AG10803 (cell line): ENCODE measurements around the gene PSORS1C1.
"Not testable (repeated sequence)": the region's sequence is repeated elsewhere in the genome, so short reads cannot be mapped to it uniquely, and the experiment has no call there.

Experiments
- DNase-seq: peaks from one replicate; pipeline ENCODE4 v3.0.0; 2010; ENCODE audit warnings: low read depth
- H3K4me3 ChIP-seq: 2 replicates; pipeline ENCODE4 v1.5.1; 2011; ENCODE audit warnings: mild to moderate bottlenecking, low read length, control low read depth
- TF ChIP-seq, protein P1 (sequence below): conservative IDR thresholded peaks from 2 replicates; pipeline ENCODE4 v1.5.1; 2011; ENCODE audit warnings: mild to moderate bottlenecking, low read length, control low read depth, inconsistent platforms

PSORS1C1 gene, protein sequence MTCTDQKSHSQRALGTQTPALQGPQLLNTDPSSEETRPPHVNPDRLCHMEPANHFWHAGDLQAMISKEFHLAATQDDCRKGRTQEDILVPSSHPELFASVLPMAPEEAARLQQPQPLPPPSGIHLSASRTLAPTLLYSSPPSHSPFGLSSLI

DNA sequence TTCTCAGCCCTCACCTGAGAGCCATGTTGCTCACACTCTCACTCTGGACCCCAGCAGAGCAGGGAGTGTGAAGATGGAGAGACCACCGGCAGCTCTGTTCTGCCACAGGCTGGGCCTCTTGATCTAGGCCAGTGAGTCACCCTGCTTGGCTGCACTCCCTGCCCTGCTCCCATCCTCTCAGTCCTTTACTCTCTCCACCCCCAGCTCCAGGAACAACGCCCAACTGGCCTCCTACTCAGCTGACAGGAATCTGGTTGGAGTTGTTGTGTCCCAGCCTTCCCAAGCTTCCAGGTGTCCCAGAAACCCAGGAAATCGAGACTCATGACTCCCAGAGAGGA, at the start of gene PSORS1C1:
Gene PSORS1C1 (plus strand): TSS at position 260 of the 338 bp plus-strand sequence. CDS start 14,833 bp downstream, outside the sequence.
- H3K4me3 ChIP-seq, result peak within 1 kb of the TSS; percentile 61
- TF ChIP-seq, protein P1, sequence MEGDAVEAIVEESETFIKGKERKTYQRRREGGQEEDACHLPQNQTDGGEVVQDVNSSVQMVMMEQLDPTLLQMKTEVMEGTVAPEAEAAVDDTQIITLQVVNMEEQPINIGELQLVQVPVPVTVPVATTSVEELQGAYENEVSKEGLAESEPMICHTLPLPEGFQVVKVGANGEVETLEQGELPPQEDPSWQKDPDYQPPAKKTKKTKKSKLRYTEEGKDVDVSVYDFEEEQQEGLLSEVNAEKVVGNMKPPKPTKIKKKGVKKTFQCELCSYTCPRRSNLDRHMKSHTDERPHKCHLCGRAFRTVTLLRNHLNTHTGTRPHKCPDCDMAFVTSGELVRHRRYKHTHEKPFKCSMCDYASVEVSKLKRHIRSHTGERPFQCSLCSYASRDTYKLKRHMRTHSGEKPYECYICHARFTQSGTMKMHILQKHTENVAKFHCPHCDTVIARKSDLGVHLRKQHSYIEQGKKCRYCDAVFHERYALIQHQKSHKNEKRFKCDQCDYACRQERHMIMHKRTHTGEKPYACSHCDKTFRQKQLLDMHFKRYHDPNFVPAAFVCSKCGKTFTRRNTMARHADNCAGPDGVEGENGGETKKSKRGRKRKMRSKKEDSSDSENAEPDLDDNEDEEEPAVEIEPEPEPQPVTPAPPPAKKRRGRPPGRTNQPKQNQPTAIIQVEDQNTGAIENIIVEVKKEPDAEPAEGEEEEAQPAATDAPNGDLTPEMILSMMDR, result no peak
- peak; percentile 97 for DNase-seq

DNA sequence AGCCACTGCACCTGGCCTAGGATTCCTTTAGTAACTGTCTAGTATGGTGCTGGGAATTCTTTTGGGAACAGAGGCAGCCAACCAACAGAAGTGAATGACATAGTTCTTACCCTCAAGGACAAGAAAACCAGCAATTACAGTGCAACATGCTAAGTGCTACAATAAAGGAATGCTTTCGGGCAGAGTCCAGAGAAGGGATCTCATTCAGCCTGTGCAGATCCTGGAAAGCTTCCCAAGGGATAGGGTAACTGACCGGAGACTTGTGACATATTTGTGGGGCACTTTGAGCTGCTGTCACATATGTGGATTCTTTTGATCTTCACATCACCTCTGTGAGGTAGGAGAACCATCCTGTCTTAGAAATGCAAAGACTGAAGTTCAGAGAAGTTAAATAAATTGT, 49.0 kb upstream of the PSORS1C1 start:
- TF ChIP-seq, protein P1, result no peak
- H3K4me3 ChIP-seq, result no peak overlapping the region
- peak; percentile 53 for DNase-seq

DNA sequence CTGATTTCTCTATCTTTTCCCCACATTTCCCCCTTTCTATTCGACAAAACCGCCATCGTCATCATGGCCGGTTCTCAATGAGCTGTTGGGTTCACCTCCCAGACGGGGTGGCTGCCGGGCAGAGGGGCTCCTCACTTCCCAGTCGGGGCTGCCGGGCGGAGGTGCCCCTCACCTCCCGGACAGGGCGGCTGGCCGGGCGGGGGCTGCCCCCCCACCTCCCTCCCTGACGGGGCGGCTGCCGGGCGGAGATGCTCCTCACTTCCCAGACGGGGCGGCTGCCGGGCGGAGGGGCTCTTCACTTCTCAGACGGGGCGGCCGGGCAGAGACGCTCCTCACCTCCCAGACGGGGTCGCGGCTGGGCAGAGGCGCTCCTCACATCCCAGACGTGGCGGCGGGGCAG, 47.6 kb upstream of the PSORS1C1 start:
- DNase-seq, H3K4me3 ChIP-seq: not testable (repeated sequence)

DNA sequence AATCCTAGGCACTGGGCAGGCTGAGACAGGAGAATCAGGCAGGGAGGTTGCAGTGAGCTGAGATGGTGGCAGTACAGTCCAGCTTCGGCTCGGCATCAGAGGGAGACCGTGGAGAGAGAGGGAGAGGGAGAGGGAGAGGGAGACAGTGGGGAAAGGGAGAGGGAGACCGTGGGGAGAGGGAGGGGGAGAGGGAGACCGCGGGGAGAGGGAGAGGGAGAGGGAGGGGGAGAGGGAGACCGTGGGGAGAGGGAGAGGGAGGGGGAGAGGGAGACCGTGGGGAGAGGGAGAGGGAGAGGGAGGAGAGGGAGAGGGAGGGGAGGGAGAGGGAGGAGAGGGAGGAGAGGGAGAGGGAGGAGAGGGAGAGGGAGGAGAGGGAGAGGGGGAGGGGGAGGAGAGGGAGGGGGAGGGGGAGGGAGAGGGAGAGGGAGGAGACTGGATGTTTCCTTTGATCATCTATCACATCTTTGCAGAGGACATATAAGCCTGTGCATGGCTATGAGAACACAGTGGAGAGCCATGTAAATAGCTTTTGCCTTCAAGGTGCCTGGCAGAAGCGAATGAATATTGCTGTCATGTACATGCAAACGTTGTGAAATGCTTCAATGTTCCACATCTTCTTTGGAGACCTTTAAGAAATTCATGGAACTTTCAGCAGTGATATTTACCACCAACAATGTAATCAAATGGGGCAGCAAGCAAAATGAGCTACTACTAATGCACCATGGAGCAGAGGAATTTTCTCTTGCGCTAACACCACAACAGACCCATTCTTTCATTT, 46.5 kb upstream of the PSORS1C1 start:
- not testable (repeated sequence) for H3K4me3 ChIP-seq, DNase-seq

DNA sequence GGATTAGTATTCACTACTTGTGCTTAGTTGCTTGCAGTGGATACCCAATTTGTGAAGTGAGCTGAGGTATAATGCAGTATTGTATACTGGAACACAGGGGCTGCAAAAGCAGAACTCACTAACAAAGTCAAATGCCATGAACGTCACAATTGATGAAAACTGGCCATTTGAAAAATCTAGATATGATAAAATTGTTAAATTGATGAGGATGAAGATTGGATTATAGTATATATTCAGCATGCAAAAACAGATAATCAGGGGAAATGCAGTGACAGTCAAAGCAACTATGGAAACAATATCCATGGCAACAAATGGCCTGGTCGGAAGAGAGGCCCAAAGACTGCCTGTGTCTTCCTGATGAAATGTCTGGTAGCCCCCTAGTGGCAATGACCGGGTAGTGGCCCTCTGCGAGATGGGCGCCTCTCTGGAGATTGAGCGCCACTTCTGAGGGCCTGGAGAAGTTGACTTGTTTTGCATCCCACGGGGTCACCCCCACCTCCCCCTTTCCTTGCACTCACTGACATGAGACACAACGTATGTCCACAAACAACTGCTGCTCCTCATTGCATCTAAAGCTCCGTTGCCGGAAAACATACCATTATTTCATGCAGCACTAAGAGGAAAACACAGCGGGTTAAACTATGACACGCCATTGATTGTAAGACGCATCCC, 45.8 kb upstream of the PSORS1C1 start:
- peak; percentile 78 for DNase-seq
- H3K4me3 ChIP-seq, result no peak overlapping the region
- TF ChIP-seq, protein P1, result peak; percentile 88

DNA sequence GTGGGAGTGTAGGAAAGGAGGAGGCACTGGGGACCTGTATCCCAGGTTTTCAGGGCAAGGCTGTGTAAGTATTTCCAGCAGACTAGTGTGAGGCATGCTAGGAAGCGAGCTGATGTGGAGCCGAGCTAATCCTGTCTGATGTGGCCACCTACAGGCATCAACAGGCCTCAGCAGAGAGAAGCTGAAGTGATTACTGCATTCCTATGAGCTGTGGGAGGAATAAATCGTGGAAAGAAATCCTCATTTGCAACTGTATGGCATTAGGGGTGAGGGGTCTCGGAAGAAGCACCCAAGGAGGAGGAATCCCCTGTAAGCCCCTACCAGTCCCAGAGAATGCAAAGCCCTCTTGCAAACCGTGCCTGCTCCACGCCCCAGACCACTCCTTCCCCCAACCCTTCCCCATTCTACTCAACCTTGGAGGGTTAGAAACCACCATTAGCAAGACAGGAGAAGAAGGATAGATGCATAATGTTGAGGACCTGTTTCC, 43.8 kb upstream of the PSORS1C1 start:
- no peak overlapping the region for H3K4me3 ChIP-seq
- DNase-seq, result peak; percentile 82
- TF ChIP-seq, protein P1, result peak; percentile 87

DNA sequence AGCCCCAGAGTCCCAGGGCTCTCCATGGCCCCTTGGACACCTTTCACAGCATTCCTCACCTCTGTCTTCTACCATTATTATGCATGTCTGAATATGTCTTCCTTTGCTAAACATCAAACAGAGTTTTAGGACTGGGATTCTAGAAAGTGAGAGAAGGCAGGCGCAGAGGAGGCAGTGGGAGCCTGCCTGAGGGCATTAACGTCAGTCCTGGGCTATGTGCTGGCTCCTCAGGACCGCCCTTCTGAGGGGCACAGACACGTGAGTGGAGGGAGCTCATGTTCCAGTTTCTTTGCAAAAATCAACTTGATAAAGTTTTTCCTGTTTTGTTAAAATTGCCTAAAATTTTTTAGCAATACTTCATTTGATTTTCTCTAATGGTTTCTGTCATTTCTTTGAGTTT, 40.2 kb upstream of the PSORS1C1 start:
- TF ChIP-seq, protein P1, result no peak
- no peak for DNase-seq
- no peak overlapping the region for H3K4me3 ChIP-seq

DNA sequence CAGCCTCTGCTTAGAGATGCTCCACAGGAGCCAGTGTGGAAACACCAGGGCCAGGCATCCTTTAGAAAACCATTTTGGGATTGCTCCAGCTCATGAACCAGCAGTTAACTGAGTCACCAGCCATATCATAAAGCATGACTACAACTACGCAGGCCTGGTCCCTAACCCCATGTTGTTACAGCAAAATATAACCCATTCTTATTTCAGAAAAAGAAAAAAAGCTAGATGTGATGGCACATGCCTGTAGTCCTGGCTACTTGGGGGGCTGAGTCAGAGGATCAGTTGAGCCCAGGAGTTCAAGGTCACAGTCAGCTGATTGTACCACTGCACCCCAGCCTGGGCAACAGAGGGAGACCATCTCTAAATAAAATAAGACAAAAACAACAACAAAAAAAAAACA, 39.1 kb upstream of the PSORS1C1 start:
- H3K4me3 ChIP-seq, result no peak overlapping the region
- TF ChIP-seq, protein P1, result no peak
- DNase-seq, result peak; percentile 45
